ENCODE results near the gene MINAR1.

DNA sequence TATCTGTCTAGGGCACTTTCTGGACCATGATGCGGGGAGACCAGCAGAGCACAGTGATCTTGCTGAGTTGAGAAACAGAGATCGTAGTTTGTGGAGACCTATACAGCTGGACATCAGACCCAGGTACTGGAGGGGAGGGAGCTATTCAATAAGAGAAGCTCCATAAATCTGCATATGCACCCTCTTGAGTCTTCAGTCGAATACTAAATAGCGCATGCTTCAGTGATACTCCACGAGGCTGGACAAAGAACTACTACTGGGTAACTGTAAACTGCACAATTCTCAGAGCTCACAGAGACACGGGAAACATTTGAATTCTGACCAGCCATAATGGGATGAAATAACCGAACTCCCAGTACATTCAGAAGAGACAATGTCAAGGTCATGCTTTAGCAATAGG, 49.7 kb downstream of the MINAR1 start:
- TF ChIP-seq, protein P1, sequence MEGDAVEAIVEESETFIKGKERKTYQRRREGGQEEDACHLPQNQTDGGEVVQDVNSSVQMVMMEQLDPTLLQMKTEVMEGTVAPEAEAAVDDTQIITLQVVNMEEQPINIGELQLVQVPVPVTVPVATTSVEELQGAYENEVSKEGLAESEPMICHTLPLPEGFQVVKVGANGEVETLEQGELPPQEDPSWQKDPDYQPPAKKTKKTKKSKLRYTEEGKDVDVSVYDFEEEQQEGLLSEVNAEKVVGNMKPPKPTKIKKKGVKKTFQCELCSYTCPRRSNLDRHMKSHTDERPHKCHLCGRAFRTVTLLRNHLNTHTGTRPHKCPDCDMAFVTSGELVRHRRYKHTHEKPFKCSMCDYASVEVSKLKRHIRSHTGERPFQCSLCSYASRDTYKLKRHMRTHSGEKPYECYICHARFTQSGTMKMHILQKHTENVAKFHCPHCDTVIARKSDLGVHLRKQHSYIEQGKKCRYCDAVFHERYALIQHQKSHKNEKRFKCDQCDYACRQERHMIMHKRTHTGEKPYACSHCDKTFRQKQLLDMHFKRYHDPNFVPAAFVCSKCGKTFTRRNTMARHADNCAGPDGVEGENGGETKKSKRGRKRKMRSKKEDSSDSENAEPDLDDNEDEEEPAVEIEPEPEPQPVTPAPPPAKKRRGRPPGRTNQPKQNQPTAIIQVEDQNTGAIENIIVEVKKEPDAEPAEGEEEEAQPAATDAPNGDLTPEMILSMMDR (IDR thresholded peaks at IDR 0.05): no peak
- TF ChIP-seq POLR2A (IDR thresholded peaks at IDR 0.05): no peak

Data from lower leg skin (tissue), 3 donors.